Activated CD4-positive, alpha-beta T cell treated with anti-CD3 and anti-CD28 coated beads, Interleukin-2, amount 10 ng/mL, durations not matched to agents 24 days and 14 days (primary cell): ENCODE results near the gene TSKU. TPM values are rescaled to one million over a fixed set of nuclear protein-coding genes. Genes with fewer than 3 reads are reported as not detected.

Experiments
- DNase-seq: peaks from one replicate; pipeline ENCODE4 v3.0.0; 2022
- H3K27ac Mint-ChIP-seq: one replicate; pipeline ENCODE4 v1.8.0; 2022; ENCODE audit warnings: mild to moderate bottlenecking, mixed read lengths
- H3K27me3 Mint-ChIP-seq: one replicate; pipeline ENCODE4 v1.8.0; 2022; ENCODE audit warnings: mixed read lengths
- H3K36me3 Mint-ChIP-seq: one replicate; pipeline ENCODE4 v1.8.0; 2022; ENCODE audit warnings: low read depth, mild to moderate bottlenecking, mixed read lengths
- H3K4me1 Mint-ChIP-seq: one replicate; pipeline ENCODE4 v1.8.0; 2021; ENCODE audit warnings: mixed read lengths
- H3K4me3 Mint-ChIP-seq: one replicate; pipeline ENCODE4 v1.8.0; 2022; ENCODE audit warnings: mild to moderate bottlenecking, moderate library complexity, mixed read lengths
- H3K9me3 Mint-ChIP-seq: one replicate; pipeline ENCODE4 v1.8.0; 2021; ENCODE audit warnings: mixed read lengths
- intact Hi-C: fragments of 100-400 bp; cut with micrococcal nuclease; formaldehyde crosslinking; loops from one replicate; pipeline ENCODE4 v1.15.1; 2023
- total RNA-seq: library from RNA; stranded (reverse); gene quantifications from 2 replicates; pipeline ENCODE4 v1.2.3, GENCODE V29; 2022

The TSKU gene
- total RNA-seq, 1 donor from 2014 or later = 5.2 TPM

DNA sequence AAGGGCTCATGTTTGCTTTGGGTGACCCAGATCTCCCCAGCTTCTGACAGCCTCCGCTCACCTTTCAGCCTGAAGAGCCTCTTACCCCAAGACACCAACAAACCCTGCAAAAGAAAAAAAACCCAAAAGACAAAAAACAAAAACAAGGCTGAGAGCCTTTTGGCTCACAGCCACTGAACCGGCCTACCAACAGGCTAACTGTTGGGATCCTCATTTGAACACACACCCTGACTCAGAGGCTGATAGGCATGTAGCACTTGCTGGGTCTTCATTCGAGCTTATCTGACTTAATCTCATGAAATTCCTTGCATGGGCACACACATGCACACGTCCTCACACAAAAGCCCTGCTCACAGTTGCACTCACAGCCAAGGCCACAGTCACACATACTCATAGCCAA is 22.9 kb upstream of the TSKU start:
- no peaks in the 10 kb centered on the region for H3K9me3 Mint-ChIP-seq
- H3K27me3 Mint-ChIP-seq = peaks cover 6% of the 10 kb centered on the region
- no peak overlapping the region for H3K4me3 Mint-ChIP-seq
- H3K27ac Mint-ChIP-seq = no peak overlapping the region
- H3K36me3 Mint-ChIP-seq = no peaks in the 10 kb centered on the region
- intact Hi-C loops = no loop called here
- H3K4me1 Mint-ChIP-seq = no peaks in the 10 kb centered on the region
- no peak for DNase-seq

GRCh38 chr11:76761718-76762355 is 21.3 kb upstream of the TSKU start:
- Mint-ChIP-seq H3K36me3 (no peaks in the 10 kb centered on the region), H3K27me3 (peaks cover 5% of the 10 kb centered on the region), H3K9me3 (no peaks in the 10 kb centered on the region), H3K4me3 (no peak overlapping the region), H3K4me1 (peaks cover under 1% of the 10 kb centered on the region), H3K27ac (no peak overlapping the region)
- intact Hi-C loops = no loop called here
- no peak for DNase-seq

DNA sequence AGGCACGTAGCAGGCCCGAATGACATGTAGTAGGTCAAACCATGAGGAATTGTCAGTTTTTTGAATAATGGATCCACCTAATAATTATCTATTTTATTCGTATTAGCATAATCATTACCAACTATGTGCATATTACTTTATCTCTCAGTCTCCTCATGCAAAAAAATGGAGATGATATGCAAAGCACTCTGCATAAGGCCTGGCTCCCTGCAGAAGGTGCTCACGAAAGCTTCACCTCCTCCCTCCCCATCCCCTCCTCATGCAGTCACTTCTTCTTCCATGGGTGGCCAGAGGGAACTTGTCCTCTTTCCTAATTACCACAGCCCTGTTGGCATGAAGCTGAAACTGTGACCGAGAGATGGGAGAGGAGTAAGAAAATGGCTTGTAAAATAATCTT is 20.8 kb upstream of the TSKU start:
- peaks cover 5% of the 10 kb centered on the region for H3K27me3 Mint-ChIP-seq
- H3K36me3 Mint-ChIP-seq = no peaks in the 10 kb centered on the region
- no peak overlapping the region for H3K27ac Mint-ChIP-seq
- no peak overlapping the region for H3K4me3 Mint-ChIP-seq
- DNase-seq = no peak
- no peaks in the 10 kb centered on the region for H3K9me3 Mint-ChIP-seq
- peaks cover 6% of the 10 kb centered on the region for H3K4me1 Mint-ChIP-seq
- intact Hi-C loops = no loop called here

GRCh38 chr11:76762867-76763572 is 20.1 kb upstream of the TSKU start:
- intact Hi-C loops = no loop called here
- no peaks in the 10 kb centered on the region for H3K9me3 Mint-ChIP-seq

DNA sequence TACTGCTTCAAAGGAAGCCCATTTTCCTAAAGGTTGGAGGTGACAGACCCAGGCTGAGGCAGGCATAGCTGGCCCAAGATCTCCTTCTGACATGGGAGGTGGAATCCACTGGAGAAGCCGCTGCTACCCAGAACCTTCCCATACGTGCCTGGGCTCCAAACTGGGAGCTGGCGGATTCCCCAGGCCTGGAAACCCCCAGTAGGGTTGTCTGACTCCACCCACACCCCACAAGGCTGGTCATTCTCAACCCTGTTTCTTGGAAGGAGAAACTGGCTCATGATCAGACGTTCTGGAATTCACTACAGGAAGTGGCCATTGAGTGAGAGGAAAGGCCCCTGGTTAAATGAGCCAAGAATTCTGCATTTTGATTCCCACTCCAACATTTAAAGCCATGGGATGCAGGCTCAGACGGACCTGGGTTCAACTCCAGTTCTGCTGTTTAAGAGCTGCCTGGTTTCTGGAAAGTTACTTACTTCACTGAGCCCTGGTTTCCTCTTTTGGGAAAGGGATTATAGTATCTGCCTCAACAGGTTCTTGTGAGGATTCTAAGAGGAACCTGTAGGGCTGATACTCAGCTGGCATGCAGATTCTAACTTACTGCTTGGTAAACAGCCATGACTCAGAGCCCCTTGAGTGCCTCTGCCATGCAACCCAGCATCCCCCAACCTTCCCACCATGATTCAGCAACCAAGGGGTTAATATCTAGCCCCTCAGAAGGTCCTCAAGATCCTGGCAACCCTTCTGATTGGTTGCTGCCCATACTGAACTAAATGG is 19.4 kb upstream of the TSKU start:
- H3K9me3 Mint-ChIP-seq = no peaks in the 10 kb centered on the region
- DNase-seq = no peak
- intact Hi-C loops = no loop called here
- H3K27ac Mint-ChIP-seq = no peak overlapping the region
- H3K36me3 Mint-ChIP-seq = no peaks in the 10 kb centered on the region
- no peak overlapping the region for H3K4me3 Mint-ChIP-seq
- H3K4me1 Mint-ChIP-seq = peaks cover 18% of the 10 kb centered on the region
- peaks cover 5% of the 10 kb centered on the region for H3K27me3 Mint-ChIP-seq

More at GRCh38 chr11:76762867-76763572, 20.1 kb upstream of the TSKU start:
- H3K4me3 Mint-ChIP-seq = no peak overlapping the region
- DNase-seq = no peak
- H3K27ac Mint-ChIP-seq = no peak overlapping the region
- H3K27me3 Mint-ChIP-seq = peaks cover 5% of the 10 kb centered on the region
- H3K36me3 Mint-ChIP-seq = no peaks in the 10 kb centered on the region
- peaks cover 11% of the 10 kb centered on the region for H3K4me1 Mint-ChIP-seq

DNA sequence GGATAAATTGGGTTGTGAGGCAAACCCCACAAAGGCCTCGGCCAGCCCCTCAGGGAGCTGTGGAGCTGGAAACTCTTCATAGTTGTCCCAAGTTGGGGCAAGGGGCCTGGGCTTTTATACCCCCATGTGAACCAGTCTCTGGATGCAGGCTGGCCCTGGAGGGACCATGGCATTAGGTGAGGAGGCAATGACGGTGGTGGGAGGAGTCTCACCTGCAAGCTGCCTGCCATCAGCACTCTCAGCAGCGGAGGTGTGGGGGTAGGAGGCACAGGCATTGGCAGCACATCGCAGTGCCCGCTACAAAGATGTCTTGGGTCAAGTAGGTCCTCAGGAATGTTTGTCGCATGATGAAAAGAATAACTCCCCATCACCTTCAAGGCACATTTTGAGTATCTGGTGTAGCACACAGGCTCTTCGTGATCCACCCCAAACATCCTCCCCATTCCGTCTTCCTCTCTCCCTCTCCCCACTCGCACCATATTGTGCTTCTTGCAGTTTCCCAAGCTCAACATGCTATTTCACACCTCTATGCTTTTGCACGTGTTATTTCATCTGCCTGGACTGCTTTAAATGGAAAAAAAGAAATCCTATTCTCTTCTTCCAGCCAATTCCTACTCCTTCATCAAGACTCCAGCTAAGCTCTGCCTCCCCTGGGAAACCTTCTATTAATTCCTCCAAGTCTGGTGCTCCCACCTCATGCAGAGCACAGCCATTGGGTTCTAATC is 18.1 kb upstream of the TSKU start:
- Mint-ChIP-seq H3K27ac (no peak overlapping the region), H3K9me3 (no peaks in the 10 kb centered on the region), H3K4me1 (peaks cover 19% of the 10 kb centered on the region), H3K27me3 (peaks cover 4% of the 10 kb centered on the region), H3K4me3 (no peak overlapping the region), H3K36me3 (no peaks in the 10 kb centered on the region)
- intact Hi-C loops = no loop called here
- DNase-seq = no peak

DNA sequence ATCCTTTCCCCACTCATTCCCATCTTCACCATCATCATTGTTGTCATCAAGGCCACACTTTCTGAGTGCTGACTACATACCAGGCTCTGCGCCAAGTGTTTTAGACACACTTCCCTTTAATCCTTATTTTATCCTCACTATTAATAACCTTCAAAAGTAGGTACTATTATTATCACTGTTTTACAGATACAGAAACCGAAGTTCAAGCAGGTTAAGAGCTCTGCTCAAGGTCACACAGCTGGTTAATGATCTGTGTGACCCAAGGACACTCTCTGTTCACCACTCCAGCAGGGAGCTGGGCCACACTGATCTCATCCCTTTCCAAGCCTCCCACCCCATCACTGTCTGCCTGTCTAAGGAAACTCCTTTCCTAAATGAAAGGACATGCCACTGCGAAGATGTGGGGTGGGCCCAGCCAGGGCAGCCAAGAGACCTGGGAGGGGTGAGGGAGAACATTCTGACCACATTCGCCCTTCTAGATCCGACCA is 17.2 kb upstream of the TSKU start:
- no peak overlapping the region for H3K27ac Mint-ChIP-seq
- H3K36me3 Mint-ChIP-seq = no peaks in the 10 kb centered on the region
- no peaks in the 10 kb centered on the region for H3K9me3 Mint-ChIP-seq
- peaks cover 3% of the 10 kb centered on the region for H3K27me3 Mint-ChIP-seq
- intact Hi-C loops = no loop called here
- H3K4me3 Mint-ChIP-seq = no peak overlapping the region
- no peak for DNase-seq
- peaks cover 23% of the 10 kb centered on the region for H3K4me1 Mint-ChIP-seq

DNA sequence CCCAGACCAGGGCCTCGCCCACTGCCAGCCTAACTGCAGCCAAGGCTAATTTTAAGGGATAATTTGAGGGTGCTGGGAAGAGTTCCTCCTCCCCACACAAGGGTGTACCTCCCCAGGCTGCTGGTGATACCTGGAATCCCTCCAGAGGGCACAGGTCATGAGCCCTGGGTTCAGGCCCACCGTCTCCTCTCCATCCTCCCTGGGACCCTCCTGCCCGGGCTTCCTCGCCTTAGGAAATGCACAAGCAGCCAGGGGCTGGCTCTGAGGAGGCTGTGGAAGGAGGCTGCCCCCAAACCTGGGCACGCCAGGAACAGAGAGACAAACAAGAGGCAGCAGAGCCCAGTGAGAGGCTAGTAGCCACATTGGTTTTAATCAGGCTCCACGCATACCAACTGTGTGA is 16.6 kb upstream of the TSKU start:
- Mint-ChIP-seq H3K9me3 (no peaks in the 10 kb centered on the region), H3K4me1 (peaks cover 23% of the 10 kb centered on the region), H3K36me3 (no peaks in the 10 kb centered on the region)

DNA sequence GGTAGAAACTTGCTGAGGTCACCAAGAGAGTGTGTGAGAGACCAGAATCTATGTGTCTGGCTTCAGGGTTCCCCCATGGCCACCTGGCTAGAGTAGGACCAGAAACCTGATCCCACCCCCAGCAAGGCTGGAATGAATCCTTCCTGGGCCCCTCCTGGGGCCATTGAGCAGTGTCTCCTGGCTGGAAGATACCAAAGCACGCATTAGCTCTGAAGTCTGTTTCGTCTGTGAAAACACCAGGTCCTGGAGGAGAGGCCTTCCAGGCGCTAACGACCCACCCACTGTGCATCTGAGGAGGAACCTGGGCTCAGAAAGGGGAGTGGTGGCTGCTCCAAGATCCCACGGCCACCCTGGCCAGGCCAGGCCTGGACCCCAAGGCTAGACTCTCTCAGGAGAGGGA is 15.5 kb upstream of the TSKU start:
- H3K4me1 Mint-ChIP-seq = peaks cover 29% of the 10 kb centered on the region
- intact Hi-C loops = loop anchor here (2.0 kb wide), 1 partner anchor 15 kb away; the partner anchor contains the start of gene TSKU
- H3K27ac Mint-ChIP-seq = no peak overlapping the region
- no peaks in the 10 kb centered on the region for H3K36me3 Mint-ChIP-seq
- DNase-seq = no peak
- H3K27me3 Mint-ChIP-seq = peaks cover 3% of the 10 kb centered on the region
- H3K4me3 Mint-ChIP-seq = peak overlapping the region; percentile 2
- no peaks in the 10 kb centered on the region for H3K9me3 Mint-ChIP-seq

More for the DNA sequence above, 16.6 kb upstream of the TSKU start:
- Mint-ChIP-seq H3K27me3 (peaks cover 3% of the 10 kb centered on the region), H3K27ac (no peak overlapping the region), H3K4me3 (no peak overlapping the region)
- no peak for DNase-seq
- intact Hi-C loops = no loop called here

DNA sequence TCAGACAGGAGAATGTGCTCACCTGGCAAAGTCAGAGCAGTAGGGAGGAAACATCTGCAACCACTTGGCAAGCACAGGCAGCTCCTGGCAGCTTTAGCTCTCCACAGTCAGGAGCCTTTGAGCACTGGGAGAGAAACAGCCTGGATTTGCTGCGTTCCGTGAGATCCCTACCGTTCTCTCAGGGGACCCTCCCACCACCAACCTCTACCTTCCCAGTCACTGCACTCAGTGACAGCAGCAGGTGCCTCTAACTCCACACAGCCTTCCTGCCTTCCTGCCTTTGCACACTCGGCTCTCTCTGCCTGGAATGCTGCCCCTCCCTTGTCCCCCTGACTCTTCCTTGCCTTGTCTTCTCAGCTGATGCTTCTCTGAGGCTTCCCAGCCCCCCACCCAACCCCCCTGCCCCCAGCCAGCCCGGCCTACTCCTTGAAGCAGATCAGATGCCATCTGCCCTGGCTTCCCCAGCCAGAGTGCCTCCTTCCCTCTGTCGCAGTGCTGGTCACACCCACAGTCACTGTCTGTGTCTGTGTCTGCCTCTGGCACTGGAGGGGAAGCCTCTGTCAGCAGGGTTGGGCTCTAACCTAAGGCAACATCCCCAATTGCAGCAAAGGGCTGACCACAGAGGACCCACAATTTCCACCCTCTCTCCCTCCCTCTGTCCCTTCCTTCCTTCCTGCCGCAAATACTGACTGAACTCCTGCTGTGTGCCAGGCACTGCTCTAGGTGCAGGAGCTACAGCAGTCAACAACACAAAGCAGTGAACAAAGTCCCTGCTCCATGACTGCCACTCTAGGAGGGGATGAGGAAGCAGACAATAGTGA is 14.9 kb upstream of the TSKU start:
- Mint-ChIP-seq H3K4me1 (peaks cover 29% of the 10 kb centered on the region), H3K36me3 (no peaks in the 10 kb centered on the region), H3K27ac (peak overlapping the region; percentile 49), H3K27me3 (peaks cover 3% of the 10 kb centered on the region), H3K9me3 (no peaks in the 10 kb centered on the region), H3K4me3 (peak overlapping the region; percentile 16)
- intact Hi-C loops = loop anchor here (2.0 kb wide), 1 partner anchor 15 kb away; the partner anchor contains the start of gene TSKU
- peak; percentile 83 for DNase-seq

GRCh38 chr11:76768909-76769560 is 14.1 kb upstream of the TSKU start:
- Mint-ChIP-seq H3K27ac (no peak overlapping the region), H3K4me1 (peaks cover 29% of the 10 kb centered on the region), H3K27me3 (peaks cover 3% of the 10 kb centered on the region), H3K9me3 (no peaks in the 10 kb centered on the region), H3K4me3 (peak overlapping the region; percentile 16), H3K36me3 (no peaks in the 10 kb centered on the region)
- DNase-seq = no peak
- intact Hi-C loops = loop anchor here (2.0 kb wide), 1 partner anchor 14 kb away; the partner anchor contains the start of gene TSKU
